DND-41 (cell line): ENCODE measurements around the gene CCDC40.

Experiments used
- ATAC-seq: fragments of 200-7000 bp; cut with Tn5 transposase; 3 replicates; pipeline ENCODE4 v1.9.1; 2021; ENCODE audit warnings: low read depth; ENCODE audit not compliant: insufficient read depth
- DNase-seq: peaks from one replicate; pipeline ENCODE4 v3.0.0-alpha.2; 2020
- H2AFZ ChIP-seq: 2 replicates; pipeline ENCODE4 v1.6.0; 2012; ENCODE audit warnings: low read depth, low read length
- H3K27ac ChIP-seq: 2 replicates; pipeline ENCODE4 v1.5.1; 2012; ENCODE audit warnings: low read length, inconsistent platforms
- H3K27me3 ChIP-seq: fragments of 200-600 bp; sonication (generic); 2 replicates; pipeline ENCODE4 v1.6.0; 2012; ENCODE audit warnings: low read length, mild to moderate bottlenecking, inconsistent platforms; ENCODE audit not compliant: insufficient read depth, poor library complexity
- H3K36me3 ChIP-seq: 2 replicates; pipeline ENCODE4 v1.5.1; 2012; ENCODE audit warnings: low read length, inconsistent platforms; ENCODE audit not compliant: insufficient read depth
- H3K4me1 ChIP-seq: 2 replicates; pipeline ENCODE4 v1.5.1; 2012; ENCODE audit warnings: mild to moderate bottlenecking, low read length; ENCODE audit not compliant: insufficient read depth
- H3K4me2 ChIP-seq: 2 replicates; pipeline ENCODE4 v1.6.0; 2012; ENCODE audit warnings: mild to moderate bottlenecking, moderate library complexity, low read length, inconsistent platforms; ENCODE audit not compliant: insufficient read depth
- H3K4me3 ChIP-seq, 2 experiments: fragments of 200-600 bp in 1 of 2; shearing (Covaris generic) in 1 of 2; 2 replicates each; pipeline ENCODE4 v1.5.1; 2012 to 2016; ENCODE audit warnings: inconsistent platforms in 2 of 2, low read length in 2 of 2, mild to moderate bottlenecking in 2 of 2, low read depth in 1 of 2, moderate library complexity in 1 of 2
- H3K79me2 ChIP-seq: 2 replicates; pipeline ENCODE4 v1.6.0; 2012; ENCODE audit warnings: low read length, inconsistent platforms; ENCODE audit not compliant: insufficient read depth
- H3K9ac ChIP-seq: 2 replicates; pipeline ENCODE4 v1.6.0; 2012; ENCODE audit warnings: low read depth, mild to moderate bottlenecking, inconsistent platforms, low read length, moderate library complexity
- H3K9me3 ChIP-seq: 2 replicates; pipeline ENCODE4 v1.5.1; 2012; ENCODE audit warnings: low read length, moderate library complexity, mild to moderate bottlenecking, inconsistent platforms; ENCODE audit not compliant: insufficient read depth, severe bottlenecking
- H4K20me1 ChIP-seq: 2 replicates; pipeline ENCODE4 v1.6.0; 2012; ENCODE audit warnings: low read length; ENCODE audit not compliant: insufficient read depth
- EZH2 ChIP-seq: IDR thresholded peaks from 3 replicates; pipeline ENCODE4 v1.6.1; 2012; ENCODE audit warnings: borderline replicate concordance, low read depth, mild to moderate bottlenecking, moderate library complexity, low read length, inconsistent platforms; ENCODE audit not compliant: severe bottlenecking
- TF ChIP-seq, protein P1 (sequence below): IDR thresholded peaks from 2 replicates; pipeline ENCODE4 v1.5.1; 2012; ENCODE audit warnings: borderline replicate concordance, low read length, moderate library complexity, mild to moderate bottlenecking; ENCODE audit not compliant: poor library complexity, severe bottlenecking; ENCODE audit errors: extremely low read depth

The CCDC40 gene

GRCh38 chr17:80063830-80064585 is 27.6 kb downstream of the CCDC40 start:
- Histone ChIP-seq H3K27ac (no peak overlapping the region), H2AFZ (no peak overlapping the region), H4K20me1 (no peaks in the 10 kb centered on the region), H3K4me3 (no peak overlapping the region), H3K79me2 (no peaks in the 10 kb centered on the region), H3K9ac (no peak overlapping the region), H3K9me3 (no peaks in the 10 kb centered on the region), H3K4me2 (no peak overlapping the region), H3K4me1 (no peaks in the 10 kb centered on the region), H3K27me3 (no peaks in the 10 kb centered on the region), H3K36me3 (no peaks in the 10 kb centered on the region)
- ATAC-seq (no peak), DNase-seq (no peak)
- TF ChIP-seq, protein P1, sequence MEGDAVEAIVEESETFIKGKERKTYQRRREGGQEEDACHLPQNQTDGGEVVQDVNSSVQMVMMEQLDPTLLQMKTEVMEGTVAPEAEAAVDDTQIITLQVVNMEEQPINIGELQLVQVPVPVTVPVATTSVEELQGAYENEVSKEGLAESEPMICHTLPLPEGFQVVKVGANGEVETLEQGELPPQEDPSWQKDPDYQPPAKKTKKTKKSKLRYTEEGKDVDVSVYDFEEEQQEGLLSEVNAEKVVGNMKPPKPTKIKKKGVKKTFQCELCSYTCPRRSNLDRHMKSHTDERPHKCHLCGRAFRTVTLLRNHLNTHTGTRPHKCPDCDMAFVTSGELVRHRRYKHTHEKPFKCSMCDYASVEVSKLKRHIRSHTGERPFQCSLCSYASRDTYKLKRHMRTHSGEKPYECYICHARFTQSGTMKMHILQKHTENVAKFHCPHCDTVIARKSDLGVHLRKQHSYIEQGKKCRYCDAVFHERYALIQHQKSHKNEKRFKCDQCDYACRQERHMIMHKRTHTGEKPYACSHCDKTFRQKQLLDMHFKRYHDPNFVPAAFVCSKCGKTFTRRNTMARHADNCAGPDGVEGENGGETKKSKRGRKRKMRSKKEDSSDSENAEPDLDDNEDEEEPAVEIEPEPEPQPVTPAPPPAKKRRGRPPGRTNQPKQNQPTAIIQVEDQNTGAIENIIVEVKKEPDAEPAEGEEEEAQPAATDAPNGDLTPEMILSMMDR: no peak
- TF ChIP-seq EZH2: no peak

- H3K9me3 ChIP-seq: no peaks in the 10 kb centered on the region
- no peak for ATAC-seq
- no peak overlapping the region for H2AFZ ChIP-seq
- H4K20me1 ChIP-seq: no peaks in the 10 kb centered on the region
- H3K4me3 ChIP-seq: no peak overlapping the region
- H3K27ac ChIP-seq: no peak overlapping the region
- no peak for DNase-seq
- no peak for TF ChIP-seq EZH2
- TF ChIP-seq, protein P1: no peak
- no peaks in the 10 kb centered on the region for H3K79me2 ChIP-seq
- H3K36me3 ChIP-seq: no peaks in the 10 kb centered on the region
- H3K4me2 ChIP-seq: no peak overlapping the region
- H3K9ac ChIP-seq: no peak overlapping the region
- H3K27me3 ChIP-seq: no peaks in the 10 kb centered on the region
- no peaks in the 10 kb centered on the region for H3K4me1 ChIP-seq
Measured at GRCh38 chr17:80064696-80065095, 28.3 kb downstream of the CCDC40 start.

DNA sequence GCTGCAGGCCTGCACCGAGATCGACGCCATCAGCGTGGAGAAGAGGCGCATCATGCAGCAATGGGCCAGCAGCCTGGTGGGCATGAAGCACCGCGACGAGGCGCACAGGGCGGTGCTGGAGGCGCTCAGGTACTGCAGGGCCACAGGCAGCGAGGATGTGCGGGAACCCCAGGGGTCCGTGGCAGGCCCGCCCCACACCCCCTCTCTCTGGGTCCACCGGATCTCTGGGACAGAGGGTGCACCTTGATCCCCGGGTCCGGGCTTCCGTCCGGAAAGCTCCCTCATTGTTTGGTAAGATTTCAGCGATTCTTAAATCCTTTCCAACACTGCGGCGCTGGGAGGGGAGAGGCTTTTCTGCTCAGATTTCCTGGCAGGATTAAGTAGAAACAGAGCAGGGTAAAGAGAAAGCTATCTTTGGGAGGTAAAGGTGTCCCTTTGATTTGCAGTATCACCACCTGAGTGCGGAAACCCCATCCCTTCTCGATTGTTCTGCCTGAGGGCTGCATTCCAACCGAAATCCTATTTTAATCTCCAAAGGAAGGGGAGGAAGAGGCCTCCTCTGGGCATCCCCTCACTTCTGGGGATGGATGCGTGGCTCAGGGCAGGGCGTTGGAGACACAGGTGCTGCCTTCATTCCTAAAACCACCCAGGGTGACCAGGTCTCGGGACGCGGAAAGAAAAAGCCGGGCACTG is 29.2 kb downstream of the CCDC40 start:
- Histone ChIP-seq H2AFZ (no peak overlapping the region), H3K79me2 (no peaks in the 10 kb centered on the region), H4K20me1 (no peaks in the 10 kb centered on the region), H3K27ac (no peak overlapping the region), H3K36me3 (no peaks in the 10 kb centered on the region), H3K4me2 (no peak overlapping the region), H3K9me3 (no peaks in the 10 kb centered on the region), H3K9ac (no peak overlapping the region), H3K4me1 (no peaks in the 10 kb centered on the region), H3K4me3 (no peak overlapping the region), H3K27me3 (no peaks in the 10 kb centered on the region)
- DNase-seq (no peak), ATAC-seq (no peak)
- TF ChIP-seq, protein P1: no peak
- no peak for TF ChIP-seq EZH2
